T-helper 22 cell (primary cell): ENCODE measurements around the gene NDST1.

Source experiments
- DNase-seq: peaks from one replicate; pipeline ENCODE4 v3.0.0-alpha.2; 2020; ENCODE audit warnings: low read depth

NDST1 gene

DNA sequence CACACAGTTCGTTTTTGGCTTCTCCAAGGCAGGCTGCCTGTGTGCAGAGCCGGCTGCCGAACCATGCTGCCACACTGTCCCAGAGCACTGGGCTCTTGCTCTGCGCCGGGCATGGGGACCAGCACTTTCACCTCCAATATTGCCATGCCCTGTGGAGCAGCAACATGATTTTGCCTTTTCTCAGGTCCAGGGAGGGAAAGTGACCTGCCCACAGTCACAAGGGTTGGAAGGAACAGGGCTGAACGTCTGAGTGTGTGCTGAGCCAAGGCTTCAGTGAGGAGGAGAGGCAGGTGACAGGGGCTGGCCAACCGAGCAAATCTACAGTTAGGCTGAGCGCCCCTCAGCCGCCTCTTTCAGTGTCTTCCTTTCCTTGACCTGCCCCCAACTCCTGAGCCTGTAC is 98.5 kb downstream of the NDST1 start:
- DNase-seq = no peak

GRCh38 chr5:150607105-150607504 is 99.2 kb downstream of the NDST1 start:
- DNase-seq = no peak
